Suprapubic skin (tissue), 4 donors: Measurements from ENCODE around the gene RPS3A. TPM values are rescaled to one million over a fixed set of nuclear protein-coding genes. Genes with fewer than 3 reads are reported as not detected.

ENCODE experiments used
- DNase-seq, 2 donors: peaks; one replicate each; pipeline ENCODE4 v3.0.0-alpha.2; 2019; ENCODE audit warnings: low spot score in 2 of 2
- H3K27ac ChIP-seq: fragments of 200-600 bp; sonication (generic); one replicate; pipeline ENCODE4 v1.5.1; 2019
- H3K27me3 ChIP-seq: fragments of 200-600 bp; sonication (generic); one replicate; pipeline ENCODE4 v1.5.1; 2019
- H3K36me3 ChIP-seq: fragments of 200-600 bp; sonication (generic); one replicate; pipeline ENCODE4 v1.5.1; 2019
- H3K4me1 ChIP-seq: fragments of 200-600 bp; sonication (generic); one replicate; pipeline ENCODE4 v1.5.1; 2019
- H3K4me3 ChIP-seq: fragments of 200-600 bp; sonication (generic); one replicate; pipeline ENCODE4 v1.5.1; 2019; ENCODE audit warnings: mild to moderate bottlenecking
- H3K9me3 ChIP-seq: fragments of 200-600 bp; sonication (generic); one replicate; pipeline ENCODE4 v1.5.1; 2019
- CTCF ChIP-seq, 2 donors: fragments of 200-600 bp in 1 of 2; fragments of 450-650 bp in 1 of 2; sonication (generic) in 1 of 2; IDR thresholded peaks; one replicate each; pipeline ENCODE4 v1.5.1; 2016 to 2019; ENCODE audit warnings: antibody characterized with exemption in 2 of 2, mild to moderate bottlenecking in 1 of 2, moderate library complexity in 1 of 2
- EP300 ChIP-seq: sonication (generic); formaldehyde crosslinking; IDR thresholded peaks from one replicate; pipeline ENCODE4 v1.6.1; 2017; ENCODE audit warnings: antibody characterized with exemption
- POLR2A ChIP-seq, 2 donors: fragments of 450-650 bp; IDR thresholded peaks; one replicate each; pipeline ENCODE4 v1.6.1; 2017; ENCODE audit warnings: antibody characterized with exemption in 2 of 2, mild to moderate bottlenecking in 2 of 2, moderate library complexity in 2 of 2
- POLR2AphosphoS5 ChIP-seq, 3 donors: sonication (generic); formaldehyde crosslinking; IDR thresholded peaks; one replicate each; pipeline ENCODE4 v1.6.1; 2017; ENCODE audit warnings: antibody characterized with exemption in 3 of 3
- WGBS: methylation state at CpG from one replicate; pipeline ENCODE4 v1.1.5; 2018; 5-methylcytosine and 5-hydroxymethylcytosine counted together
- total RNA-seq, 4 donors: library from RNA; depleted of rRNA; stranded (reverse); fragments of >200 nt; gene quantifications; one replicate each; pipeline ENCODE4 v1.1.0, GENCODE V29; 2016

RPS3A gene
- total RNA-seq, 4 donors from 2014 or later = 1,929 to 3,582 (median 3,090) TPM

DNA sequence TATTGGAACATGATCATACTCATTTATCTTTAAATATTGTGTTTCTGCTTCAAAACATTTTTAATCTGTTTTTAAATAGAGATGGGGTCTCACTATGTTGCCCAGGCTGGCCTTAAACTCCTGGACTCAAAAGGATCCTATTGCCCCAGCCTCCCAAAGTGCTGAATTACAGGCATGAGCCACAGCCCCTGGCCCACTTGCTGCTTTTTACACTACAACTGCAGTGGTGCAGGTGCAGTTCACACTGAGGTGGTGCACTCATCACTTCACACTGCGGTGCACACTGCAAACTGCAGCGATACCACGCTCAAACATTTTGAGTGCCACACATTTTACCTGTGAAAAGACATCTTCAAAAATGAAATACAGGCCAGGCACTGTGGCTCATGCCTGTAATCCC lies 10.8 kb downstream of the RPS3A start:
- Histone ChIP-seq H3K27me3 (no peaks in the 10 kb centered on the region), H3K4me1 (no peaks in the 10 kb centered on the region), H3K4me3 (no peak overlapping the region), H3K36me3 (peaks cover 78% of the 10 kb centered on the region), H3K9me3 (no peaks in the 10 kb centered on the region), H3K27ac (no peak overlapping the region)
- DNase-seq = no peak
- no peak for TF ChIP-seq POLR2AphosphoS5 (IDR thresholded peaks at IDR 0.05)
- TF ChIP-seq POLR2A (IDR thresholded peaks at IDR 0.05) = no peak
- TF ChIP-seq EP300 = no peak
- TF ChIP-seq CTCF (IDR thresholded peaks at IDR 0.05) = no peak
- 95% methylated on average over 3 of the region's 3 CpGs for WGBS

DNA sequence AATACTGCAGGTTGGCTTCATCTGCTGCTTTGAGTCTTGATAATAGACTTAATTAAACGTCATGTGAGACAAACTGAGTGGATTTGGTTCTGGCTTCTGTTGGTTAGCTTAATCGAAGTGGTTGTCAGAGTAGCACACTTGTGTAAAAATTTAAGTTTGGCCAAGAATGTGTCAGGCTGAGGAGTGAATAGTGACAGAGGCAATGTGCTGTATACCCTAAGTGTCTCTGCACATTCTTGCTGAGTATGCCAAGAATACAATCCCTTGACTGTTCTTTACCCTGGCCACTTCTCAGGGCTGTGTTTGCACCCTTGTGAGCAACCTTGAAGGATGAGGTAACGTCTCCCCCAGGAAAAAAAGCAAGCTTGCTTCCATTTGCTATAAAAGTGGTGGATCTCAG lies 14.9 kb downstream of the RPS3A start:
- TF ChIP-seq EP300 = no peak
- TF ChIP-seq CTCF (IDR thresholded peaks at IDR 0.05) = no peak
- no peak for TF ChIP-seq POLR2AphosphoS5 (IDR thresholded peaks at IDR 0.05)
- TF ChIP-seq POLR2A (IDR thresholded peaks at IDR 0.05) = no peak
- Histone ChIP-seq H3K27me3 (no peaks in the 10 kb centered on the region), H3K27ac (no peak overlapping the region), H3K4me3 (no peak overlapping the region), H3K9me3 (no peaks in the 10 kb centered on the region), H3K36me3 (peaks cover 40% of the 10 kb centered on the region), H3K4me1 (peaks cover 5% of the 10 kb centered on the region)
- WGBS = 89% methylated on average over 3 of the region's 3 CpGs
- DNase-seq = no peak

- 75% methylated on average over 5 of the region's 5 CpGs for WGBS
- TF ChIP-seq CTCF (IDR thresholded peaks at IDR 0.05) = no peak
- no peak for TF ChIP-seq EP300
- TF ChIP-seq POLR2A (IDR thresholded peaks at IDR 0.05) = no peak
- no peak for TF ChIP-seq POLR2AphosphoS5 (IDR thresholded peaks at IDR 0.05)
- Histone ChIP-seq H3K9me3 (no peaks in the 10 kb centered on the region), H3K27ac (no peak overlapping the region), H3K4me3 (no peak overlapping the region), H3K4me1 (peaks cover 5% of the 10 kb centered on the region), H3K36me3 (peaks cover 44% of the 10 kb centered on the region), H3K27me3 (no peaks in the 10 kb centered on the region)
- no peak for DNase-seq
Measured at GRCh38 chr4:151114986-151115385, 15.6 kb downstream of the RPS3A start.

DNA sequence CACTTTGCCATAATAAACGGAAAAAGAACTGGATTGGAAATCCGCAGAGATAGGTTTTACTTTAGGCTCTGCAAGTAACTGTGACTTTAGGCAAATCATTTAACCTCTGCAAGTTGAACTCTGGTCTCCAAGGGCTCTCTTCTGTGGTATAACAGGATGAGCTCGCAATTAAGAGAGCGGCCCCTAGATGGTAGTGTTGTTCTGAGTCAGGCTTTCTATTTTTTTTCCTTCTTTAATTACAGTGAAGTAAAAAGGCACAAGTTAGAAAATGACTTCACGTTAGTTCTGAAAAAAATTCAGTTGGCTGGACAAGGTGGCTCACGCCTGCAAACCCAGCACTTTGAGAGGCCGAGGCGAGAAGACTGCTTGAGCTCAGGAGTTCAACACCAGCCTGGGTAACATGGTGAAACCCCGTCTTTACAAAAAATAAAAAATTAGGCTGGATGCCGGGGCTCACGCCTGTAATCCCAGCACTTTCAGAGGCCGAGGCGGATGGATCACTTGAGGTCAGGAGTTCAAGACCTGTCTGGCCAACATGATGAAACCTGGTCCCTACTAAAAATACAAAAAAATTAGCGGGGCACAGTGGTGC lies 18.0 kb downstream of the RPS3A start:
- Histone ChIP-seq H3K4me1 (peaks cover 5% of the 10 kb centered on the region), H3K9me3 (no peaks in the 10 kb centered on the region), H3K27ac (no peak overlapping the region), H3K27me3 (no peaks in the 10 kb centered on the region), H3K36me3 (peaks cover 50% of the 10 kb centered on the region), H3K4me3 (no peak overlapping the region)
- DNase-seq = no peak
- 40% methylated on average over 14 of the region's 14 CpGs for WGBS
- TF ChIP-seq EP300 (no peak), POLR2A (IDR thresholded peaks at IDR 0.05) (no peak), POLR2AphosphoS5 (IDR thresholded peaks at IDR 0.05) (no peak), CTCF (IDR thresholded peaks at IDR 0.05) (peak; percentile 32 to 64)

DNA sequence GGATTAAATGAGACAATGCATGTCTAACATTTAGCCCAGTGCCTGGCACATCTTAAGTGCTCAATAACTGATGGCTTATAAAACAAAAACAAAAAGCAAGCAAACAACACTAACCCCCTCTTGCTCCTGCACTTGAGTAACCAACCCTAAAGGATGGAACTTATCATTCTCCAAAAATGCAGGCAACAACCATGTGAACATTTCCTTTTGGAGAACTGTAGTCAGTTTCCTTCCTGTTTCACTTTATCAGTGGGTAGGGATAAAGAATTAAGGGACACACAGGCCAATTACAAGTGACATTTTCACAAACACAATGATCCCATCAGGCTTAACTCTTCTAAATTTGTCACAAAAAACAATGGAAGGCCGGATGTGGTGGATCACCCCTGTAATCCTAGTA lies 30.4 kb downstream of the RPS3A start:
- H3K27ac ChIP-seq = no peak overlapping the region
- no peaks in the 10 kb centered on the region for H3K9me3 ChIP-seq
- H3K27me3 ChIP-seq = no peaks in the 10 kb centered on the region
- no peak for DNase-seq
- H3K4me1 ChIP-seq = no peaks in the 10 kb centered on the region
- no peak for TF ChIP-seq CTCF (IDR thresholded peaks at IDR 0.05)
- TF ChIP-seq POLR2A (IDR thresholded peaks at IDR 0.05) = no peak
- TF ChIP-seq EP300 = no peak
- TF ChIP-seq POLR2AphosphoS5 (IDR thresholded peaks at IDR 0.05) = no peak
- WGBS = 82% methylated on average over 1 of the region's 1 CpG
- peaks cover 80% of the 10 kb centered on the region for H3K36me3 ChIP-seq
- no peak overlapping the region for H3K4me3 ChIP-seq
